ENCODE results near the gene GRIN2A.

Gene GRIN2A

DNA sequence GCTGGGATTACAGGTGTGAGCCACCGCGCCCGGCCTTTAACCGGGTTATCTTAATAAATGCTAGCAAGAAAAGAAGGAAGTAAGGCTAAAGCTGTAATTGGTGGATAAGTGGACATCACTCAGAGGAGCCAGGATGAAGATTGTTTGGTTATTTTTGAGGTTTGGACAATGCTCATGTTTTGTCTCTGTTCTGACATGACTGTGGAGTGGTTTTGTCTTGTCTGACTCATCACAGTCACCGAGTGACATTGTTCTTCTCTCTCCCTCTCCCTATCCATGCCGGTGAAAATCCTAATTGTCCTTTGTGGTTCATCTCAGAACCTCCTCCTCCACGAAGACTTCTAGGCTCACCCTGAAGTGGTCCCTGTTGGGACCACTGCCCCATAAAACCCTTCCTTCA is 23.5 kb upstream of the GRIN2A start:
- no peak for TF ChIP-seq ZFX (IDR thresholded peaks at IDR 0.05)
- TF ChIP-seq, protein P1, sequence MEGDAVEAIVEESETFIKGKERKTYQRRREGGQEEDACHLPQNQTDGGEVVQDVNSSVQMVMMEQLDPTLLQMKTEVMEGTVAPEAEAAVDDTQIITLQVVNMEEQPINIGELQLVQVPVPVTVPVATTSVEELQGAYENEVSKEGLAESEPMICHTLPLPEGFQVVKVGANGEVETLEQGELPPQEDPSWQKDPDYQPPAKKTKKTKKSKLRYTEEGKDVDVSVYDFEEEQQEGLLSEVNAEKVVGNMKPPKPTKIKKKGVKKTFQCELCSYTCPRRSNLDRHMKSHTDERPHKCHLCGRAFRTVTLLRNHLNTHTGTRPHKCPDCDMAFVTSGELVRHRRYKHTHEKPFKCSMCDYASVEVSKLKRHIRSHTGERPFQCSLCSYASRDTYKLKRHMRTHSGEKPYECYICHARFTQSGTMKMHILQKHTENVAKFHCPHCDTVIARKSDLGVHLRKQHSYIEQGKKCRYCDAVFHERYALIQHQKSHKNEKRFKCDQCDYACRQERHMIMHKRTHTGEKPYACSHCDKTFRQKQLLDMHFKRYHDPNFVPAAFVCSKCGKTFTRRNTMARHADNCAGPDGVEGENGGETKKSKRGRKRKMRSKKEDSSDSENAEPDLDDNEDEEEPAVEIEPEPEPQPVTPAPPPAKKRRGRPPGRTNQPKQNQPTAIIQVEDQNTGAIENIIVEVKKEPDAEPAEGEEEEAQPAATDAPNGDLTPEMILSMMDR (conservative IDR thresholded peaks at IDR 0.05), result no peak
- no peak overlapping the region for H3K27ac ChIP-seq

GRCh38 chr16:10202649-10203048 is 20.4 kb upstream of the GRIN2A start:
- TF ChIP-seq ZFX (IDR thresholded peaks at IDR 0.05), result no peak
- TF ChIP-seq, protein P1 (conservative IDR thresholded peaks at IDR 0.05), result peak; percentile 18; the same call in 1 of the 2 replicates

GRCh38 chr16:10200637-10201586 is 18.7 kb upstream of the GRIN2A start:
- TF ChIP-seq, protein P1 (conservative IDR thresholded peaks at IDR 0.05), result no peak
- no peak for TF ChIP-seq ZFX (IDR thresholded peaks at IDR 0.05)
- no peak overlapping the region for H3K27ac ChIP-seq

More at GRCh38 chr16:10202649-10203048, 20.4 kb upstream of the GRIN2A start:
- no peak overlapping the region for H3K27ac ChIP-seq

GRCh38 chr16:10196999-10197398 is 14.8 kb upstream of the GRIN2A start:
- no peak overlapping the region for H3K27ac ChIP-seq
- no peak for TF ChIP-seq ZFX (IDR thresholded peaks at IDR 0.05)

DNA sequence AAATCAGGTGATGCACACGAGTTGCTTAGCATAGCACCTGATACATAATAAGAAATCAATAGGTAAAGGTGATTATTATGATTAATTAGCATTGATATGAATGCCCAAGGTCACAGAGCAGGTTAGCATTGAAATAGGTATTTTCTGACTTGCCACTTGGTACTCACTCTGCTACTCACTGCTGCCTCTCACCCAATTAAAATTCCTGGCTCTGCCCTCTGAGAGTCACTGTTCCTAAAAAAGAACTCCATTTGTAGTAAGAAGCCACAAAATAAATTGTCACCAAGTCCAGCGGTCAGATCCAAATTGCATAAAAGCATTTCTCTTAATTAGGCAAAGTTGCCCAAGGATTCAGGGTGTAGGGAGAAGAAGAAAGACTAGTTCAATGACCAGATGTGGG is 8.9 kb upstream of the GRIN2A start:
- H3K27ac ChIP-seq, result no peak overlapping the region
- TF ChIP-seq, protein P1 (conservative IDR thresholded peaks at IDR 0.05), result no peak
- TF ChIP-seq ZFX (IDR thresholded peaks at IDR 0.05), result no peak

GRCh38 chr16:10189861-10190390 is 7.7 kb upstream of the GRIN2A start:
- no peak for TF ChIP-seq ZFX (IDR thresholded peaks at IDR 0.05)
- TF ChIP-seq, protein P1 (conservative IDR thresholded peaks at IDR 0.05), result no peak
- no peak overlapping the region for H3K27ac ChIP-seq

DNA sequence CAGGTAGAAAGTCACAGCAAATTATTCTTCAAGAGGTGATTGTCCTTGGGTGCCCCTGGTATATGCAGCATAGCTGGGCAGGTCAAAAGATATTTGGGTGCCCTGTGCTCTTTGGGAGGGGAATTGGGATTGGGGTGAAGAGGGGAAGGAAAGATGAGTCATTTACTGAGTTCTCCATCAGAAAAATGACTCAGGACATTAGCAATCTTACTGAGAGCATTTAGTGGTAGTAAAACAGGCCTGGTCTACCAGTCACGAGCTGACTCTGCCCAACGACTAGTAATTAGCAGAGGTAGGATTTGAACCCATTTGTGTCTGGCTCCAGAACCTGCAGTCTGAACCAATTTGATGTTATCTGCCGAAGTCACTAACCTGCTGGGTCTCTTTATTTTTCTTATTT is 6.0 kb upstream of the GRIN2A start:
- TF ChIP-seq, protein P1 (conservative IDR thresholded peaks at IDR 0.05), result no peak
- TF ChIP-seq ZFX (IDR thresholded peaks at IDR 0.05), result no peak
- no peak overlapping the region for H3K27ac ChIP-seq

Measured in C4-2B (cell line).